Caco-2 (cell line): ENCODE measurements around the gene KCNH4. TPM values are rescaled to one million over a fixed set of nuclear protein-coding genes. Genes with fewer than 3 reads are reported as not detected.
A peak's percentile ranks its signal among the peaks of the same experiment; 100 is the strongest.

Source experiments
- BruUV-seq: library from RNA; stranded (reverse); fragments of 400-500 nt; replicated peaks from 2 replicates; lab custom pipeline; 2021; lab: Mats Ljungman, UMichigan
- CTCF ChIA-PET: fragments of 300-600 bp; sonication (Branson Sonifier 250); formaldehyde crosslinking; loops from one replicate; lab custom pipeline; 2022; ENCODE audit warnings: antibody characterized with exemption; lab: Charles Lee
- POLR2A ChIA-PET: fragments of 300-600 bp; sonication (Branson Sonifier 250); formaldehyde crosslinking; loops from one replicate; lab custom pipeline; 2022; ENCODE audit warnings: antibody characterized with exemption; lab: Charles Lee
- DNase-seq, 2 experiments: peaks; one replicate each; pipeline versions ENCODE4 v3.0.0 to v3.0.0-alpha.2; 2020 to 2022
- H3K27me3 ChIP-seq: replicated peaks from 2 replicates; pipeline ENCODE4 v1.6.0; 2011; ENCODE audit warnings: low read length; ENCODE audit not compliant: control insufficient read depth, insufficient read depth
- H3K36me3 ChIP-seq: 2 replicates; pipeline ENCODE4 v1.5.1; 2011; ENCODE audit warnings: low read length; ENCODE audit not compliant: control insufficient read depth, insufficient read depth
- H3K4me1 ChIP-seq: fragments of 250-450 bp; sonication (Bioruptor Pico); 2 replicates; pipeline ENCODE4 v1.5.1; 2020; ENCODE audit warnings: mild to moderate bottlenecking
- H3K4me3 ChIP-seq: 2 replicates; pipeline ENCODE4 v1.5.1; 2011; ENCODE audit warnings: low read depth, mild to moderate bottlenecking, control low read depth, low read length
- H3K9me3 ChIP-seq: fragments of 250-450 bp; sonication (Bioruptor Pico); 2 replicates; pipeline ENCODE4 v1.5.1; 2020; ENCODE audit warnings: mild to moderate bottlenecking, moderate library complexity
- H3K27ac Mint-ChIP-seq: one replicate; pipeline ENCODE4 v1.8.0; 2022; ENCODE audit warnings: mixed read lengths; ENCODE audit not compliant: unreplicated experiment
- H3K27me3 Mint-ChIP-seq: one replicate; pipeline ENCODE4 v1.8.0; 2022; ENCODE audit warnings: mixed read lengths; ENCODE audit not compliant: insufficient read depth, unreplicated experiment
- H3K36me3 Mint-ChIP-seq: one replicate; pipeline ENCODE4 v1.8.0; 2022; ENCODE audit warnings: mild to moderate bottlenecking, mixed read lengths; ENCODE audit not compliant: insufficient read depth, unreplicated experiment
- H3K4me1 Mint-ChIP-seq: one replicate; pipeline ENCODE4 v1.8.0; 2022; ENCODE audit warnings: low read depth, mixed read lengths; ENCODE audit not compliant: unreplicated experiment
- H3K4me3 Mint-ChIP-seq: one replicate; pipeline ENCODE4 v1.8.0; 2022; ENCODE audit warnings: mild to moderate bottlenecking, moderate library complexity, mixed read lengths; ENCODE audit not compliant: unreplicated experiment
- H3K9me3 Mint-ChIP-seq: one replicate; pipeline ENCODE4 v1.8.0; 2022; ENCODE audit warnings: mixed read lengths; ENCODE audit not compliant: unreplicated experiment
- intact Hi-C: fragments of 100-400 bp; cut with micrococcal nuclease; formaldehyde crosslinking; loops from one replicate; pipeline ENCODE4 v1.10.0; 2022; ENCODE audit not compliant: unreplicated experiment
- total RNA-seq: library from RNA; stranded (reverse); gene quantifications from 2 replicates; pipeline ENCODE4 v1.2.3, GENCODE V29; 2022
- TF ChIP-seq, protein P1 (sequence below), 2 experiments: fragments of 200-600 bp in 1 of 2; IDR thresholded peaks; 1 replicate in 1 of 2; 2 replicates in 1 of 2; pipeline versions ENCODE4 v1.5.1 to v1.8.0; 2011 to 2022; ENCODE audit warnings: antibody characterized with exemption in 1 of 2, control low read depth in 1 of 2, inconsistent platforms in 1 of 2, low read depth in 1 of 2, low read length in 1 of 2, mild to moderate bottlenecking in 1 of 2, moderate library complexity in 1 of 2; ENCODE audit not compliant: insufficient read depth in 1 of 2, severe bottlenecking in 1 of 2, unreplicated experiment in 1 of 2

The KCNH4 gene
- total RNA-seq, 1 experiment from 2014 or later = 0.07 TPM

DNA sequence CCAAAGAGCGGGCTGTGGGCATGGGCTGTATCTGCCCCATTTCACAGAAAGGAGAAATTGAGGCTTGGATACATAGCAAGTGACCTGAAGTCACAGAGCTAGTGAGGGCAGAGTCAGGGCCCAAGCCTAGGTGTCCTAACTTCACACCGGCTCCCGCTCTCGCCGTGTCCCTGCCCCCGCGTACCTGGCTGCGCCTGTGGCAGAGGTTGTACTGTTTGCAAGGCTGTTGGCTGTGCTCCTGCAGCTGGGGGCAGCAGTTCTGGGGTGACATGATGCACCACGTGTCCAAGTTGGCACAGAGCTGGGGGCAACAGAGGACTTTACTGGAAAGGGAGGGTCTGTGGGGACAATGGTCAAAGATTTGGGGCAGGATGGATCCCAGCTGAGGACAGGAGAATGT is 71.9 kb downstream of the KCNH4 start:
- Mint-ChIP-seq H3K9me3 (no peaks in the 10 kb centered on the region), H3K36me3 (peaks cover 7% of the 10 kb centered on the region), H3K27ac (no peak overlapping the region), H3K4me1 (no peaks in the 10 kb centered on the region), H3K27me3 (peaks cover 3% of the 10 kb centered on the region), H3K4me3 (no peak overlapping the region)
- Histone ChIP-seq H3K4me3 (no peak overlapping the region), H3K4me1 (no peaks in the 10 kb centered on the region), H3K36me3 (no peaks in the 10 kb centered on the region; the same call in 1 of the 2 replicates), H3K9me3 (no peaks in the 10 kb centered on the region), H3K27me3 (no peaks in the 10 kb centered on the region)
- intact Hi-C loops = no loop called here
- no TSS peak for BruUV-seq
- POLR2A ChIA-PET = no interaction called here
- no peak for DNase-seq
- CTCF ChIA-PET = no interaction called here
- TF ChIP-seq, protein P1, sequence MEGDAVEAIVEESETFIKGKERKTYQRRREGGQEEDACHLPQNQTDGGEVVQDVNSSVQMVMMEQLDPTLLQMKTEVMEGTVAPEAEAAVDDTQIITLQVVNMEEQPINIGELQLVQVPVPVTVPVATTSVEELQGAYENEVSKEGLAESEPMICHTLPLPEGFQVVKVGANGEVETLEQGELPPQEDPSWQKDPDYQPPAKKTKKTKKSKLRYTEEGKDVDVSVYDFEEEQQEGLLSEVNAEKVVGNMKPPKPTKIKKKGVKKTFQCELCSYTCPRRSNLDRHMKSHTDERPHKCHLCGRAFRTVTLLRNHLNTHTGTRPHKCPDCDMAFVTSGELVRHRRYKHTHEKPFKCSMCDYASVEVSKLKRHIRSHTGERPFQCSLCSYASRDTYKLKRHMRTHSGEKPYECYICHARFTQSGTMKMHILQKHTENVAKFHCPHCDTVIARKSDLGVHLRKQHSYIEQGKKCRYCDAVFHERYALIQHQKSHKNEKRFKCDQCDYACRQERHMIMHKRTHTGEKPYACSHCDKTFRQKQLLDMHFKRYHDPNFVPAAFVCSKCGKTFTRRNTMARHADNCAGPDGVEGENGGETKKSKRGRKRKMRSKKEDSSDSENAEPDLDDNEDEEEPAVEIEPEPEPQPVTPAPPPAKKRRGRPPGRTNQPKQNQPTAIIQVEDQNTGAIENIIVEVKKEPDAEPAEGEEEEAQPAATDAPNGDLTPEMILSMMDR (IDR thresholded peaks at IDR 0.05; ENCODE audit: insufficient read depth in 1 of 2, low read depth in 1 of 2, low read length in 1 of 2, severe bottlenecking in 1 of 2, unreplicated experiment in 1 of 2) = no peak

DNA sequence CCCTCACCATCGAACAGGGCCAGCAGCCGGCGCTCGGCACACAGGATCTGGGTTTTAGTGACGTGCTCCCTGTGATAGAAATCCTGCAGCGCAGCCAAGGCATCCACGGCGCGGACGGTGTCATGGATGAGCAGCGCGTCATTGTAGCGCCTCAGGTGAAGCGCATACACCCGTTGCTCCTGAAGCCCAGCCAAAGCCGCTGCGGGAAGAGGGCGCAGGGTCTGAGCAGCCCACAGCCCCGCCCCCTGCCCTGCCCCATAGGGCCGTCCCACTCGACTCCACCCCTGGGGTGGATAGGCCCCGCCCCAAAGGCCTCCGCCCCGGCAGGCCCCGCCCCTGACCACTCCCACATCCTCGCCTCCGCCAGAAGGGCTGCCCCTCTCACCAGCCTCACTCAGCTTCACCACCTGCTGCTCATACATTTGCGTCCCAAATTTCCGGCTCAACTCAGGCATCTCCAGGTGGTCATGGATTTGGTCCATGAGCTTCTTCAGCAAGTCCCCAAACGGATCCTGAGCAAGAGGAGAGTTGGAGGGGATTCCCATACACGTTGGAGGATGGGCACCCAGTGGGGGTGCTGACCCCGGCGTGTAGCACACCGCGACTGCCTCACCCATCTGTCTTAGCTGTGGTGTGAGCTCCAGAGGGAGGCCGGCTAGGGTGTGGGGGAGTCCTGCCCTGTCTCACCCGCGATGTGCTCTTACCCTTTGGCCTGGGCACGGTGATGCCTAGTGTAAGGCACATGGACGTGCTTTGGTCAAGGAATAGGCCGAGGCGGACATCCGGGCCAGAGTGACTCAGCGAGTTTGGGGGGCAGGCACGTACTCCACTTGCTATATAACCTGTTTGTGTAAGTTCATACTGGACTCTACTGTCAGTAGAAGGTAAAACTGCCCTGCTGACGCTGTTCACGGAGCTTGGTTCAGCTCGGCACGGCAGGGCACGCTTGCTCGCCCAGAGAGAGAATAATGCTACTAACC is 73.1 kb downstream of the KCNH4 start:
- no peaks in the 10 kb centered on the region for H3K27me3 ChIP-seq
- BruUV-seq = no TSS peak
- ChIA-PET CTCF (interaction anchor here (1.4 kb wide), 1 partner anchor 40 kb away, joined by 4 read pairs; no protein-coding TSS in a partner anchor), POLR2A (no interaction called here)
- H3K36me3 ChIP-seq = no peaks in the 10 kb centered on the region
- H3K9me3 Mint-ChIP-seq = no peaks in the 10 kb centered on the region
- peaks cover 3% of the 10 kb centered on the region for H3K27me3 Mint-ChIP-seq
- no peak overlapping the region for H3K4me3 Mint-ChIP-seq
- peaks cover 4% of the 10 kb centered on the region for H3K36me3 Mint-ChIP-seq
- no peak overlapping the region for H3K27ac Mint-ChIP-seq
- DNase-seq = peak; percentile 61 to 63
- TF ChIP-seq, protein P1 (IDR thresholded peaks at IDR 0.05; ENCODE audit: insufficient read depth in 1 of 2, low read depth in 1 of 2, low read length in 1 of 2, severe bottlenecking in 1 of 2, unreplicated experiment in 1 of 2) = no peak
- intact Hi-C loops = no loop called here
- no peaks in the 10 kb centered on the region for H3K4me1 ChIP-seq
- H3K9me3 ChIP-seq = no peaks in the 10 kb centered on the region
- H3K4me3 ChIP-seq = no peak overlapping the region
- no peaks in the 10 kb centered on the region for H3K4me1 Mint-ChIP-seq

DNA sequence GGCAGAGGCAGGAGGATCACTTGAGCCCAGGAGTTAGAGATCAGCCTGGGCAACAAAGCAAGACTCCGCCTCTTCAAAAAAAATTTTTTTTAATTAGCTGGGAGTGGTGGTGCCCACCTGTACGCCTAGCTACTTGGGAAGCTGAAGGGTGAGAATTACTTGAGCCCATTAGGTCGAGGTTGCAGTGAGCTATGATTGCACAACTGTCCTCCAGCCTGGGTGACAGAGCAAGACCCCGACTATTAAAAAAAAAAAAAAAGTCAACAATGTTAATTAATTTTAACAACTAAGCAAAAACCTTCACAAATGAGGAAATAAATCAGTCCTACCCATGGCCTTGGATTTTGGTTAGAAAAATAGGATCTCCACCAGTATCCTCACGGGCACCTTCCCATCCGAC is 73.8 kb downstream of the KCNH4 start:
- peaks cover 4% of the 10 kb centered on the region for H3K36me3 Mint-ChIP-seq
- H3K27me3 Mint-ChIP-seq = peaks cover 3% of the 10 kb centered on the region
- no peaks in the 10 kb centered on the region for H3K4me1 Mint-ChIP-seq
- ChIA-PET CTCF (interaction anchor here (1.4 kb wide), 1 partner anchor 39 kb away, joined by 4 read pairs; no protein-coding TSS in a partner anchor), POLR2A (no interaction called here)
- TF ChIP-seq, protein P1 (IDR thresholded peaks at IDR 0.05; ENCODE audit: insufficient read depth in 1 of 2, low read depth in 1 of 2, low read length in 1 of 2, severe bottlenecking in 1 of 2, unreplicated experiment in 1 of 2) = no peak
- no peaks in the 10 kb centered on the region for H3K9me3 ChIP-seq
- no peaks in the 10 kb centered on the region for H3K4me1 ChIP-seq
- no TSS peak for BruUV-seq
- no peaks in the 10 kb centered on the region for H3K27me3 ChIP-seq
- intact Hi-C loops = no loop called here
- no peak for DNase-seq
- no peaks in the 10 kb centered on the region for H3K9me3 Mint-ChIP-seq
- H3K4me3 Mint-ChIP-seq = no peak overlapping the region
- no peaks in the 10 kb centered on the region for H3K36me3 ChIP-seq
- H3K27ac Mint-ChIP-seq = no peak overlapping the region
- no peak overlapping the region for H3K4me3 ChIP-seq

Other genes starting within 250 kb of the KCNH4 start
- gene CNP, start 214.3 kb downstream of the KCNH4 start, total RNA-seq = 90.1 and 94.5 TPM in 2 replicates
- 147 and 156 TPM in 2 replicates for gene DNAJC7, start 163.7 kb downstream of the KCNH4 start, total RNA-seq
- 51.6 and 55.0 TPM in 2 replicates for gene NKIRAS2, start 161.1 kb downstream of the KCNH4 start, total RNA-seq
- gene C17orf113, start 130.5 kb downstream of the KCNH4 start, total RNA-seq = 3.8 and 4.7 TPM in 2 replicates
- gene ZNF385C, start 82.7 kb downstream of the KCNH4 start, total RNA-seq = 1.00 and 1.5 TPM in 2 replicates
- gene DHX58, start 68.4 kb downstream of the KCNH4 start, total RNA-seq = 0.79 TPM in 2 replicates
- 46.5 and 56.2 TPM in 2 replicates for gene KAT2A, start 59.8 kb downstream of the KCNH4 start, total RNA-seq
- gene HSPB9, start 58.3 kb downstream of the KCNH4 start, total RNA-seq = not detected in 2 replicates
- 151 and 155 TPM in 2 replicates for gene RAB5C, start 26.2 kb downstream of the KCNH4 start, total RNA-seq
- gene HCRT, start 4.3 kb upstream of the KCNH4 start, total RNA-seq = not detected in 2 replicates
- gene GHDC, start 13.4 kb upstream of the KCNH4 start, total RNA-seq = 17.7 and 21.4 TPM in 2 replicates
- gene STAT5B, start 95.2 kb upstream of the KCNH4 start, total RNA-seq = 41.4 and 46.9 TPM in 2 replicates
- 2.4 and 3.2 TPM in 2 replicates for gene STAT5A, start 107.4 kb upstream of the KCNH4 start, total RNA-seq
- 72.1 and 73.7 TPM in 2 replicates for gene STAT3, start 207.3 kb upstream of the KCNH4 start, total RNA-seq
- gene CAVIN1, start 242.1 kb upstream of the KCNH4 start, total RNA-seq = 143 and 173 TPM in 2 replicates